NCI-H2196 (cell line): ENCODE data around the gene HDHD5.

Source experiments
- DNase-seq: peaks from one replicate; lab custom pipeline; 2025; ENCODE audit not compliant: unreplicated experiment; lab: John Stamatoyannopoulos, UW

The HDHD5 gene

GRCh38 chr22:17106785-17107546 lies 52.1 kb downstream of the HDHD5 start:
- no peak for DNase-seq

- no peak for DNase-seq
Observed at GRCh38 chr22:17106161-17106784, 52.8 kb downstream of the HDHD5 start.

DNA sequence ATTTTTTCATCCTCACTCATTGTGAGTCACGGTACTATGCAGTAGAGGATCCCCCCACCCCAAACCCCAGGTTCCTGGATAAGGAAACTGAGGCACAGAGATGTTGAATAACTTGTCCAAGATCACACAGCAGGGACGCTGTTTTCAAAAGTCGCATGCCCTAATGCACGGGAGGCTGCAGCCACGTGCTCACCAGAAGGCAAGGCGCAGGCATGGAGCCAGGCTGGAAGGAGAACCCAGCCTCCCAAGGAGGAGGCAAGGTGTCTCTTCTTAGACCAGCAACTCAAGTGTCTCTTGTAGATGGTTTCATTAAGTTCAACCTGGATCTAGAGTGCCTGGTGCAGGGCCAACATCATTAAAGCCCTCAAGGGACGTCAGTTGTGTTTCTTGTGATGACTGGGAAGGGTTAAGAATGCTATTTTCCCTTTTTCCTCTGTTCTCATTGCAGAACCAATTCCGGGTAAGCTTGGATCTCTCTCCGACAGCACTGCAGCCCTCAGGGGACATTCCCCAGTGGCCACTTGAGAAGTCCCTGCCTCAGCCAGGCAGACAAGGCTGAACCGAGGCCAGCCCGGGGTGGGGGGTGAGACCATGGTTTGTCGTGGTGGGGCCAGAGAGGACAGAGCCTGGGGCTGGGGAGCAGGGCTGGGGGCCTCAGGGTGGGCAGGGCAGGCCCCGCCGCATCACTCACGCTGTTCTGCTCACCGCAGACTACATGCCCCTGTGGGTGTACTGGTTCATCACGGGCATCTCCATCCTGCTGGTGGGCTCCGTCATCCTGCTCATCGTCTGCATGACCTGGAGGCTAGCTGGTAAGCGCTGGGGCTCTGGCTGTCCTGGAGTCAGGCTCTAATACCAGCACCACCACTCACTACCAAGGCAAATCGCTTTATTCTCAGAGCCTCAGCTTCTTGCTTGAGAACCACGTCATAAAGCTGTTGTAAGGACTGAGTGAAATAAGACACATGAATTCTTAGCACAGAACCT lies 53.6 kb downstream of the HDHD5 start:
- no peak for DNase-seq

GRCh38 chr22:17104336-17104935 lies 54.6 kb downstream of the HDHD5 start:
- no peak for DNase-seq

DNA sequence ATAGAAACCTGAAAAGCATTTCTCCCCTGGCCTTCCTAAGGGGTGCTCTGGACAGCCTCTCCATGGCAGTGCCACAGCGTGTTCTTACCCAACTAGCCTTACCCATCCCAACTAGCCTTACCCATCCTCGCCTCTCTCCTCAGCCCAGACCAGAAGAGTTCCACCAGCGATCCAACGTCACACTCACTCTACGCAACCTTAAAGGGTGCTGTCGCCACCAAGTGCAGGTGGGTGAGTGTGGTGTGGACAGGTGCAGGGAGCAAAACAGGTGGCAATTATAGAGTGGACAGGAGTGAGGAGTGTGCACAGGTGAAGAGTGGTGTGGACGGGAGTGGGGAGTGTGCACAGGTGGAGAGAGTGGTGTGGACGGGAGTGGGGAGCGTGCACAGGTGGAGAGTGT lies 55.7 kb downstream of the HDHD5 start:
- DNase-seq, result no peak

DNA sequence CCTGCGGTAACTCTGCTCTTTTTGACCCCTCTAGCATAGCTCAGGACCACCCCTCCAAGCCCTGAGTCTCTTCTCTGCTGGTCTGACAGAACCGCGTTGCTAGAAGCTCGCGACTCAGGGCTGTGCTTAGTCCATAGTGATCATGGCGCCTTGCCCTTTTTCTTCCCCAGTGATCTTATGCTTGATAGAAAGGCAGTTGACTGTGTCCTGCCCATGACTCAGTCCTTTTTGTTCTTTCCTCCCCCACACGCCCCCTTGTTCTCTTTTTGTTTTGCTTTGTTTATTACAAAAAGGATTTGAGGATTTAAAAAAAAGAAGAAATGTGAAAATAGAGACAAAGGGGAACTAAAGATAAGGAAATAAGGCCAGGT lies 56.8 kb downstream of the HDHD5 start:
- DNase-seq, result no peak

DNA sequence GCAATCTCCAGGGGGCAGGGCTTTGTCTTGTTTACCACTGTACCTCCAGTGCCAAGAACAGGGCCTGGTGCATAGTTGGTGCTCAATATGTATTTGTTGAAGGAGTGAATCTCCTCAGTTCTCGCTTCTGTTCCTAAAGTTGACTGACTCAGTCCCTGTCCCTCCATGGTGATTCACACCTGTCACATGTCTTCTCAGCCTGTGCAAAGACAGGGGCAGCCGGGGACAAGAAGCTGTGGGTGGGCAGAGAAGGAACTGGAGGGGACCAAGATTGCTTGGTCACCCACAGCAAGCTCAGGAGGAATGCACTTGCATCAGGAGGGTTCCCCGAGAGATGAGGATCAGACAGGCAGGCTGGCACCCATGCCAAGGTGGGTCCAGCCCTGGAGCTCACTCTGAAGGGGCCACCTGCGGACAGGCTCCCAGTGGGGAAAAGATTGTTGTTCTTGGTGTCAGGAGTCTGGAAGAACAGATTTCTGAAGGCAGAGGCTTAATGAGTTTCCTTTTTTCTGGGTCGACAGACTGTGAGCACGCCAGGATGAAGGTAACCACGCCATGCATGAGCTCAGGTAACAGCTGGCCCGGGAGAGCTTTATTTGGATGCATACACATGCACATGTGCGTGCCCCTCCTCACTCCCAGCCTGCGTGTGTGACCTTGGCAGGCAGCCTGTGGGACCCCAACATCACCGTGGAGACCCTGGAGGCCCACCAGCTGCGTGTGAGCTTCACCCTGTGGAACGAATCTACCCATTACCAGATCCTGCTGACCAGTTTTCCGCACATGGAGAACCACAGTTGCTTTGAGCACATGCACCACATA lies 57.4 kb downstream of the HDHD5 start:
- no peak for DNase-seq

- DNase-seq, result no peak
Observed at GRCh38 chr22:17100621-17101020, 58.5 kb downstream of the HDHD5 start.

- DNase-seq, result no peak
Observed at GRCh38 chr22:17098379-17098819, 60.7 kb downstream of the HDHD5 start.

DNA sequence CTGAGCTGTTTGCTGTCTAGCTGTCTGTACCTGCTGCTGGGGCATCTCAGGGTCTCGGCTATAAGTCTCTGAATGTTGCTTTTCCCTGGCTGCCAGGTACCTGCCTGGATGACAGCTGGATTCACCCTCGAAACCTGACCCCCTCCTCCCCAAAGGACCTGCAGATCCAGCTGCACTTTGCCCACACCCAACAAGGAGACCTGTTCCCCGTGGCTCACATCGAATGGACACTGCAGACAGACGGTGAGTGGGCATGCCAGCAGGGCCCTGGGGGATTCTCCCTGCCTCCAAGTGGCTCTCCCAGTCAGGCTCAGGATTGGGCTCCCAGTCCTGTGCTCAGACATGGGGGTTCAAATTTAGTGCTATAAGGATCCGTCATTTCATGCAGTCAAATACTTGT lies 61.4 kb downstream of the HDHD5 start:
- DNase-seq, result no peak

DNA sequence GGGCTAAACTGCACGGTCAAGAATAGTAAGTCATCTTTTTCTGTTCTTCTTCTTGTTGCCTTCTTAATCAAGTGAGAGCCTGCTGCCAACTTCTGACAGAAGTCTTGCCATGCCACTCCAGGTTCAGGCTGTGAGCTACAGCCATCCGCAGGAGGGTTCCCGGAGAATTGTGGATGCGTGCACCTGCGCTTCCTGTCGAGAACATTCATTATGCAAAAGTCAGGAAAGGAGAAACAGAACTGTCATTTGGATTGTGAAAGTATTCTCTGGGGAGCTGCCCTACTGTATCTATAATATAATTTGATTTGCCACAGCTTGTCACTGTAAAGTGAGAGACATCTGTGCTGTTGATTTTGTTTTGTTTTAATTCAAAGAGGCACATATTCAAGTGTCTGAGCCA lies 62.0 kb downstream of the HDHD5 start:
- DNase-seq, result no peak

DNA sequence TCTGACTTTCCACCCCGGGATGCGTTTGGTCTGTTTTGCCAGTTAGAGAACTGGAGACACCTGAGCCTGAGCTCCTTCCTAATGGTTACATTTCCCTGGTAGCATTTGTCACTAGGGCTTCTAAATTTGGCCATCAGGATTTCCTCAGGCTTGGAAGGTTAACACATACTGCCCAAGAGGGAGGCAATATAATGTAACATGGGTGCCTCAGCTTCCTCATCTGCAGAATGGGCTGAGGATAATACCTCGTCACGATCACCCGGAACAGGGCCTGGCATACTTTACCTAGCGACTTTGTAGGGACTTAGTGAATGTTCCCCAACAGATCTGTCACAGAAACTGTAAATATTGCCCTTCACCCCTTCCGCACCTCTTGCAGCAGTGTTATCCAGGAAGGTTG lies 63.0 kb downstream of the HDHD5 start:
- DNase-seq, result no peak

DNA sequence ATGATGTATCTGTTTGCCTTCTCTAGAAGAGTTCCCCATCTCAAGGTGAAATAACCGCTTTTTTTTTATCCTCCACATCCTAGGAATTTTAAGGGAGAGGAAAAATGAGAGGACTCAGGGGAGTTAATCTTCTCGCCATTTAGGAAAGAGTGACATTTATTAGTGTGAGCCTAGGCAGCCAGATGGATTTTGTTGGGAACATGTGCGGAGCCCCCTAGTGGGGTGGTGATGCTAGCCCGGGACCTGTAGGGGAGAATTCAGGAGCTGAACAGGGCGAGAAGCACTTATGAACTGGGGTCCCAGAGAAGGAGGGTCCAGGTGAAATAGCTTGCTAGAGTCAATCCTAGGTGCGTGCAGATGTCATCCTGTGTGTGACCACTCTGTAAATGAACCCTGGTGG lies 63.5 kb downstream of the HDHD5 start:
- DNase-seq, result no peak

- no peak for DNase-seq
Observed at GRCh38 chr22:17093081-17093480, 66.0 kb downstream of the HDHD5 start.

DNA sequence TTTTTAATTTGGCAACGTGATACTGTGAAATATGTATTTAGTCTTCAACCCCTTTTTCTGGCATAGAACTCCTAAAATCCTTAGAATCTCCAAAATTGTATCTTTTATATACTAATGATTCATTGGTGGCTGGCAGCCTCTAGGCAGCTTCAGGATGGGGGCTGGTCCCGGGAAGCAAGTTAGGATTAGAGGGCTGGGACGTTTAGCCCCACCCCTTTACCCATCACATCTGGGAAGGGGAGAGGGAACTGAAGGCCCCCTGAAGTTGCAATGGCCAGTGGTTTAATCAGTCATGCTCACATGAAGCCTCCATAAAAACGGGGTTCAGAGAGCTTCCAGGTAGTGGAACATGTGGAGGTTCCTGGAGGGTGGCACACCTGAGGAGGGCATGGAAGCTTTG lies 67.2 kb downstream of the HDHD5 start:
- DNase-seq, result no peak

GRCh38 chr22:17090550-17090949 lies 68.5 kb downstream of the HDHD5 start:
- DNase-seq, result no peak
